H54 (cell line): ENCODE measurements around the gene CBFA2T2.
A peak's percentile ranks its signal among the peaks of the same experiment; 100 is the strongest.

Source experiments
- DNase-seq: peaks from one replicate; pipeline ENCODE4 v3.0.0; 2011; ENCODE audit warnings: low spot score, mixed read lengths; ENCODE audit not compliant: insufficient read length
- FAIRE-seq: peaks from 3 replicates; lab custom pipeline; 2011; peaks lifted over from hg19 to GRCh38; lab: Jason Lieb, UNC
- POLR2A ChIP-seq: IDR thresholded peaks from 2 replicates; pipeline ENCODE4 v1.6.1; 2011; ENCODE audit warnings: low read depth, mild to moderate bottlenecking, low read length

Gene CBFA2T2

DNA sequence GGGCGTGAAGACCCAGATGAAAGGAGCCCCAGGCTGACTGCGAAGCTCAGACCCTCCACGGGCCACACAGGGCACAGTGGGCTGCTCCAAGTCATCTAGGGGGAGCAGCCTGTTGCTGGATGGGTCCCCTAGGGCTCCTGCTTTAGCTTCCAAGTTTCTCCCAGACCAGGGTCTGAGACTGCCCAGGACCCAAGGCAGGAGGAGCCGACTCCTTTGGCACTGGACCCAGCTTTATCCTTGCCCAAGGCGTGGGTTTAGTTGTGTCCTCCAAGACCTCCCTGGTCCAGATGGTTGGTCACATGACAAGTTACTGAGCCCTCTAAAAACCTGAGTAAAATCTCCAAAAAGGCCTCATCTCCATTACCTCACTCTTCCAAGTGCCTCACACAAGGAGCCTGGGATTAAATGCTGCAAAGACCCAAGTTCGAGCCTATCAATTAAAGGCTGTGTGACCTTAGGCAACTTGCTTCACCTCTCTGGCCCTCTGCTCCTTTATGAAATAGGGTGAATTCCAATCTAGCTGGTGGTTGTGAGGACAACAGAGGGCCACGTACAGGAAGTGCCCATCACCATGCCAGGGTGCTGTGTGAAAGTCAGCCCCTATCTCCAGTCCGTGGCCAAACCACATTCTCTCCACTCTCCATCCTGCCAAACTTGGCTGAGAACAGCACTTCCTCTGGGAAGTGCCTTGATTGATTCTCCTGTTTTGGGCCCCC lies 181.8 kb downstream of the CBFA2T2 start:
- no peak for TF ChIP-seq POLR2A
- DNase-seq (no peak), FAIRE-seq (no peak)

DNA sequence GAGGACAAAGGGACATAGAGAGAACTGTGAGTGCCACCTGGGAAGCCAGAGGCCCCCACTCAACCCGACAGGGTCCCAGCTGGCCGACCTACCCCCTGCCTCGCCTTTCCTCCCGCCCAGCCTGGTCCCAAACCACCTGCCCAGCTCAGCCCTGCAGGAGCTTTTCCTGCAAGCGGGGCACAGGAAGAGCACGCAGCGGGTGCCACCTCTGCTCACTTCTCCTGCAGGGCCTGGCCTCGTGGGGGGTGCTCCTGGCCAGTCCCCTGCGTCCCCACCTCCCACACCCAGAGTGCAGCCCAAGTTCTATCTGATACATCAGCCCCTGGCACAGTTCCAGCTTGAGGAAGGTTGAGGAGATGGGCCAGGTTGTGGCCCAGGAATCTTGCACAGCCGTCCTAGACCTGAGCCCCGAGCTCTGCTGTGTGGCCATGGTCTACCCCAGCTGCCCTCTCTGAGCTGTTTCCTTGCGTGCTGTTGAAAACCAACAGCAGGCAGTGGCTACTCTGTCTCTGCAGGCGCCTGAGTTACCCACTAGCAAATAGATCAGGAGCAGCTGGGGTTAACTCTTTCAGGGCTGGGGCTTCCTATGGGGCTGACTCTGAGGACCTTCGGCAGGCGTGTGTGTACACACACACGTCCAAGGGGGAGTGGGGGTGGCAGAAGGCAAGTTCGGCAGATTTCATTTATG lies 182.7 kb downstream of the CBFA2T2 start:
- TF ChIP-seq POLR2A = no peak
- DNase-seq = no peak
- no peak for FAIRE-seq

DNA sequence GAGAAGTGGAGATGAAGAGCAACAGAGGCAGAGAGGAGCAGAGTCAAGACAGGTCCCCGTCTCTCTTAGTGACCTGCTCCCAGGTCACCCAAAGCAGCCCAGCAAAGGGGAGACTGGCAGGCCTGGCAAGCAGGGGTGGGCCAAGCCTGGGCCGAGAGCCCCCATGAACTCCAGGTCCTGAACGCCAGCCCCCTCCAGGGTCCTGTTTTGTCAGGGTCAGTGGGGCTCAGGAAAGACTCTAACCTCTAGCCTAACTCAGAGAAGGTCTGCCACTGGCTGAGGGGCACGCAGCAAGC lies 183.2 kb downstream of the CBFA2T2 start:
- DNase-seq (no peak), FAIRE-seq (no peak)
- no peak for TF ChIP-seq POLR2A

DNA sequence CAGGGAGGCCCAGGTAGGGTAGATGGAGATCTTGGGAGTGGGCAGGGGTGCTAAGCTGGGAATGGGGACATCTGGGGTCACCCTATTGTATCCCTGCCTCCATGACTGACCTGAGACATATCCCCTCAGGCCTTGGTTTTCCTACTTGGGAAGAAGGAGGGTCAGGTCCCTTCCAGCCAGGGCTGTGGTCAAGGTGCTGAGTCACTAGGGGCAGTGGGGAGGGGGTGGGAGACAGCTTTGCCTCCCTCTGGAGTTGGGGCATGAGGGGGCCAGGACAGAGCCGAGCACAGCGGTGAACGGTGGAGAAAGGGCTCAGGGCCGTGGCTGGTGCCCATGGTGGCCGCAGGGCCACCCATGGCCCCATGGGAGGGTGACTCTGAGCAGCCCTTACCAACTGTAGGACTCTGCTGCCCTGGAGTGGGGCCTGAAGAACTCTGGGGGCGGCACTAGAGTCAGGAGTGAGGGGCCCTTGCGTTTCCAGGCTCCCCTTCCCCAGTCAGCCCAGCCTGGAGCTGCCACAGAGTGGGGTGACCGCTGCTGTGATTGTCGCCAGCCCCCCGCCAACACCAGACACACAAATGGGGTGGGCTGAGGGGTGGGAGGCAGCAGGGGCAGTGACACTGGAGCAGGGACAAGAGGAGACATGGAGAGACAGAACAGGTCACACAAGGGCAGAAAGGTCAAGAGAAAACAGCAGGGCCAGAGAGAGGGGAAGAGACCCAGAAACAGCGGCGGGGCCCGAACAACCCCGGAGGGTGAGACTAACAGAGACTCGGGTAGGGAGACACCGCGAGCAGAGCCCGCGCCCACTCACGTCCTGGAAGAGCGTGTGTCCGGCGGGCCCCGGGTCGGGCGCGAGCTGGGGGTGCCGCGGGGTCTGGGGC lies 183.8 kb downstream of the CBFA2T2 start:
- no peak for TF ChIP-seq POLR2A
- FAIRE-seq (no peak), DNase-seq (peak; percentile 95)

DNA sequence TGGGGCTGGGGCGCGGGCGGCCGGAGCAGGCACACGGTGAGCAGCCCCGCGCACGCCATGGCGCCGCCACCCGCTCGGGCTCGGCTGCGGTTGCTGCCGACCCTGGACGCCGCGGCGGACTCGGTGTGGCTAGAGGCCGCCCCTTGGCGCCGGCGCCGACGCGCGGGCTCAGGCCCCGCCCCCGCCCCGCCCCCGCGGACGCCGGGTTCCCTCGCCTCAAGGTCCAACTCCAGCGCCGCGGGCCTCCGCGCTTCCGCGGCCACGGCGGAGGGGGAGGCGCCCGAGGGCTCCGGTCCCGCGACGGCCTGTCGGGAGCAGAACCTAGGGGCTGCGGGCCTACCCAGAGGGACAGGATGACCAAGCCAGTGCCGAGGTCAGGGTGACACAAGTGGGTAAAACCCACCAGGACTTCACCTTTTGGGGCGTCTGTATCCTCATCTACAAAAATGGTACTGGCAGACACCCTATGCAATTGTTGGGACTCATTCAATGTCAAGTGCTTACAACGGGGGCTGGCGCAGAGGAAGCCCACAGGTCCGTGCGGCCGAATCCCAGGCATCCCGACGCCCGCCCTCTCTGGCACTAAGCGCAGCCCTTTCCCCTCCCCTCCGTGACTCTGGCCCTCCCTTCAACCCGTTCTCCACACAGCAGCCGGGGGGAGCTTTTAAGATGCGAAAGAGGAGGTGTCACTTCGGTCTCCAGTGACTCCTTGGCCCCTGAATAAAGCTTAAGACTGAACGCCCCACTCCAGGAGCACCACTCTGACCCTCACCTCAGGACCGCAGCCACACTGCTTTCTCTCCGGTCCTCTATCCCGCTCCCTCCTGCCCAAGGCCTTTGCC lies 184.6 kb downstream of the CBFA2T2 start, which contains the start of gene NECAB3:
NECAB3 (minus strand) TSS at position 135 of the 842 bp plus-strand sequence; CDS start at position 59, 76 bp downstream.
- no peak for FAIRE-seq
- TF ChIP-seq POLR2A = peak; percentile 95
- peak; percentile 98 for DNase-seq

DNA sequence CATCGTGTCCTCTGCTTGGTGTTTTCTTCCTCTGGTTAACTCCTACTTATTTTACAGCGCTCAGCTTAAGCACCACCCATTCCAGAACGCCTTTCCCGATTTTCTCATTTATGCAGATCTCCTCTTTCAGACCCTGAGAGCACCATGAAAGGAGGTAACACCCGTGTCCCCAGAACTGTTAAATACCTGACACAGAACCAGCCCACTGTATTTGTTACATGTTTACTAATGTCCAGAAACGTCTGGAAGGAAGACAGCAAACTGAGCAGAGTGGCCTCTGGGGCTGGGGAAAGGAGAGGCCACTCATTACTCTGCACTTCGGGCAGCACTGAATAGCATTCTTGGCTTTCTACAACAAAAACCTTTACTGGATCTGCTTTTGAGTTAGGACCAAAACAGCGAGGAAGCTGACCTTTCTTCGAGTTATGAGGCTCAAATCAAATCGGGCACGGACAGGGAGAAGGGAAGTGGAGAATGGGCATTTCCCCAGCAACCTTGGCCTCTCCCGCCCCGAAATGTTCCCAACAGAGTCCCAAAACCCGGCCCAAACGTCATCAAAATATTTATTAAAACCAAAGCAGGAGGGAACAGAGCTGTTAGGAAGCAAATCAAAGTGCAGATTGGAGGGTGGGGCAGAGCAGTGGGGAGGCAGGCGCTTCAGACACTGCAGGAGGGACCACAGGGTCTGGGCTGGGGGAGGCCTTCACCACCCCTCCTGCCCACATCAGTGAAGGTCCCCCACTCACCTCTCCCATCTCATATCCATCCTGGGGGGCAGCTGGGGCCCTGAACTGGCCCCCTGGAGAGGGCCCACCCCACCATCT lies 185.5 kb downstream of the CBFA2T2 start:
- FAIRE-seq (no peak), DNase-seq (no peak)

DNA sequence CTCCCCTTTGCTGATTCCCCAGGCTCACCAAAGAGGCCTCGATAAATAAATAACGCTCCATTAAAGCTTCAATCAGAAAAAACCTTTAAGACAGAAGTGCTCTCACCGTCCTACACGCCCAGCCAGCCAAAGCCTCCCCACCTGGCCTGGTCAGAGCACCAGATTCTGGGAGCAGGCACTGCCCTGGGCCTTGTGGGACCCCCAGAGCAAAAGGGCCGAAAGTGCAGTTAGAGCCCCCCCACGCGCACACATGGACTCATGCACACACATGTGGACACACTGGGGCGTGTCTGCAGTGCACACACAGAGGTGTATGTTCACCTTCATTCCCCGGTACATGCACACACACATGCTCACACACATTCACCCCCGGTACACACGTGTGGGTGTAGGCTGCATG lies 186.2 kb downstream of the CBFA2T2 start:
- DNase-seq (no peak), FAIRE-seq (no peak)
- no peak for TF ChIP-seq POLR2A

More for the DNA sequence above, 185.5 kb downstream of the CBFA2T2 start:
- TF ChIP-seq POLR2A = no peak

DNA sequence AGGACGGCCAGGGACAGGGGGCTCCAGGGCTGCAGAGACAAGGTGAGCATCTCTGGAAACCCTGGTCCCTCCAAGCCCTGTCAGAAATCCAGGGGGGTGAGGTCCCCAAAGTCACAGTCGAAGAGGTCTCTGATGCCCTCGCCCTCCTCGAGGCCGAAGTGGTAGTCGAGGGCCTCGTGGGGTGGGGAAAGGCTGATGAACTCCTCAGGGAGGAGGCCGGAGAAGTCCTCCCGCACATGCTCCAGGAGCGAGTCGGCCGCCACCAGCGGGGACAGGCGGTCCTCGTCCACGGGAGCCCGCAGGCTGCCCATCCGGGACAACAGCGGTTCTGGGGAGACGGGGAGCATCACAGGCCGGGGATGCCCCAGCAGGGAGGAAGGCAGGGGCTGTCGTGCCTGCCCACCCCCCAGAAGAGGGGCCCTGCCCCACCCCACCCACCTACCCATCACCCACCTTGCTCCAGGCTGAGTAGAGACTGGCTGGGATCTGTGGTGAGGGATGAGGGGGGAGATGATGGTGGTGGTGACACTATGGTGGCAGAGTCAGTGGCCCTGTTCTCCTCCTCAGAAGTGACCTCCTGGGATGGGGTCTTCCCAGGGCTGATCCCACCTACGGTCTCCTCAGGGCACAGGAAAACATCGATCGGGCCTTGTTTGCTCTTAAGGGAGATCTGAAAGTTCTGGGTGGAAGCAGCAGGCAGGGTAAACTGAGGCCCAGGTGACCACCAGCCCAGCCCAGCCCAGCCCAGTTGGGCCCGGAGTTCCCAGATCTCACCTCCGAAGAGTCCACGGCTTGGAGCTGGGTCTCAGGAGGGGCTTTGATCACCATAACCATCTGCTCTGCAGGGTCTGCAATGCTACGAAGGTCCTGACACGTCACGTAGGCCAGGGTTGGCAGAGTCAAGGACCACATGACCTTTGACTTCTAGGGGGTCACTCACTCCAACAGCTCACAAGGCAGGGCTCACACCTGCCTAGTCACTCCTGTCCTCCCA lies 187.1 kb downstream of the CBFA2T2 start:
- no peak for FAIRE-seq
- DNase-seq = no peak
- TF ChIP-seq POLR2A = no peak

DNA sequence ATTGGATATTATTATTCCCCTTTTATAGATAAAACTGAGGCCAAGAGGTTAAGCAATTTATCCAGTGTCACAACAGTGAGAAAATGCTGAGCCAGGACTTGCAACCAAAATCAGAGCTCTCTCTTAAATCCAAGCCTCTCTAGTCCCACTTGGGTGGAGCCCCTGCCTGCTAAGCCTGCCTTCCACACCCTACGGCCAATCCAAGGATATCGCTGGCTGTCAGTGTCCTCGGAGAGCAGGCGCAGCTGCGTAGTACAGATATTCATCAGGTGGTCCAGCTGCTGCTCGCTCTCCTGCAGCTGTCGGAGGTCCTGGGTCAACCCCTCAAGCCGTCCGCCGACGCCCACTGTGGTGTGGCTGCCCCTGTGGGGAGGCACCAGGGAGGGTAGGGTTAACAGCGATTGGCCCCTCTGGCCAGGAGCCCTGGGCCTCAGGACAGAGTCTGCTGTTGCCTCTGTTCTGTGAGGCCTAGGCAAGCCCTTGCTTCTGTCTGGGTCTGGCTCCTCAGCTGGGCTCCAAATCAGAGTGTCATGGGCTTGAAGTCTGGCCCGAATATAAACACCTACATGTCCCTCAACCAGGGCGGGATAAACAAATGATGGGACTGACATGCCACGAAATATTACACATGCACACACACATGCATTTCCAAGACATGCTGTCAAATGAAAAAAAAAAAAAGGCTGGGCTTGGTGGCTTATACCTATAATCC lies 188.3 kb downstream of the CBFA2T2 start:
- FAIRE-seq = no peak
- TF ChIP-seq POLR2A = no peak

DNA sequence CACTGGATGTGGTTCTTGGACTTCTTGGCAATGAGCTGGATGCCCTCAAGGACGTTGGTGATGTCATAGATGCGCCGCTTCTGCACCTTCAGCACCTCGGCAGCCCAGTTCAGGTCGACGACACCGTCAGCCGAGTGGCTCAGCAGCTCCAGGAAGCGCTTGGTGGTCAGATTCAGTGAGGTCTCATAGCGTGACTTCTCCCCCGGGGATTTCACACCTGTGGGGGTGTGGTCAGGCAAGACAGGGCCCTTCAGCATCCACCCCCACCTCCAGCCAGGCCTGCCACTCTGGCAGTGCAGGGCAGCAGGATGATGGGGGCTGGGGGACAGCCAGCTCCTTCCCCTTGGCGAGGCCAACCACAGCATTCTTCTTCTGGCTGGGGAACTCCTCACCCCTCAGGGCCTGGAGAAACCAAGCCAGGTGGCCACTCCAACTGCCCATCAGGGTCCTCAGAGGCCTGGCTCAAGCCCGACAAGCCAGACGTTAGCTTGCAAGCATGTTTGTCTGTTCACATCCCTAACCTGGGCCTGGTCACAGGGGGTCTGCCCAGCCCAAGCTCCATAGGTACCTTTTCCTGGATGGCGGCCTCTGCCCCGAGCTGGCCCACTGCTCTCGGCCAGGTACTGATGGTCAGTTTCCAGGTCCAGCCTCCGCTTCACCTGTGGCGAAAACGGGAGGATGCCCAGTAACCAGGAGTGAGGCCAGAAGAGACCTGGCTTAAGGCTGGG lies 190.0 kb downstream of the CBFA2T2 start:
- FAIRE-seq (no peak), DNase-seq (no peak)
- TF ChIP-seq POLR2A = no peak

More for the DNA sequence above, 188.3 kb downstream of the CBFA2T2 start:
- no peak for DNase-seq
